HG02884 (cell line): Measurements from ENCODE around the gene TRAPPC5.

Source experiments
- ATAC-seq: cut with Tn5 transposase; IDR thresholded peaks from one replicate; pipeline ENCODE4 v1.9.1; 2021; ENCODE audit warnings: mild to moderate bottlenecking, moderate library complexity; ENCODE audit not compliant: unreplicated experiment

Gene TRAPPC5

DNA sequence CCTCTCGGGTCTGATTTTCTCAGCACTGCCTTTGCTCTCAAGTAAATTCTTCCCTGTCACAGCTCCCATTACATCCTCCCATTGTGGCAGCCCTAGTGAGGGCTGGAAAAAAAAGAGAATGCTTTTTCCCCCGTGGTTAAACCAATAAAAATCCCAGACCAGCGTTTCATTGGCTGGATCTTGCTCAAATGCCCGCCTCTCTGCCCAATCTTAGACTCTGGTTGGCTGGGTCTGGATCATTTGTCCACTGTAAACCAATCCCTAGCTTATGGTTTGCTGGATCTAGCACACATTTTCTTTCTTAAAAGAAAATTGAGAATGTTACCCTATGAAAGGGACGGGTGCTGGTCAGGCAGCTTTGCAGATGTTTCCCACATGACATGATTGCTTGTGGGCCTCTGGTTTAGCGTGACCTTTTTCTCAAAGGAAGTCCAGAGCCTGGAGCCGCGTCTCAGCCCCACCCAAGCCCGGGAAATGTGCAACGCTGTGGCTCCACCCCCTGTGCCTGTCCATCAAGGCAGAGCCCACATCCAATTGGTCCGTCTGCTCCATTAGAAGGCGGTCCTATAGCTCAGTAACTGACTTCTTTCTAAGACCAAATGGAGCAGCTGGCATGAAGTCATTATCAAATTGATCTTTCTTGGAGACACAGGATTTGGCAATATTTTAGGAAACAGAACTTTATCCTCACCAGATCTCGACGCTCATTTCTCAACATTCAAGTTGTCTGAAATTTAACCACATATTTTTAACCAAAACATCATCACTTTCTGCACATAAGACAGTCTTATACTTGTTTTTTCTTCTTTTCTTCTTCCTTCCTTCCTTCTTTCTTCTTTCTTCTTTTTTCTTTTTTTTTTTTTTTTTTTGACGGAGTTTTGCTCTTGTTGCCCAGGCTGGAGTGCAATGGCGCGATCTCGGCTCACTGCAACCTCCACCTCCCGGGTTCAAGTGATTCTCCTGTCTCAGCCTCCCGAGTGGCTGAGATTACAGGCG lies 6.3 kb upstream of the TRAPPC5 start:
- no peak for ATAC-seq

DNA sequence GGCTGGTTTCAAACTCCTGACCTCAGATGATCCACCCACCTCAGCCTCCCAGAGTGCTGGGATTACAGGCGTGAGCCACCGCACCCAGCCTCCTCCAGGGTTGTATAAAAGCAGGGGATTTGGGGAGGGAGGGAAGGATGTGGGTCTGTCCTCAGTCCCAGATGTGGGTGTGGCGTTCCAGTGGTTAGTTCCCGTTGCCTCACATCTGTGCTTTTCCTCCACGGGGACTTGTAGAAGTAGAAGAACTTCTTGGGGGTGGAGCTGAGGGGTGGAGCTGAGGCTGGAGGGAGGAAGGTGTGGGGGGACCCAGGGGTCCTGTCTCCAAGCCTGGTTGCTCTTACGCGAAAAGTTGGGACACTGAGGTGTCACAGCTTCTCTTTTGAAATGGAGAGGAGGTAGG lies 4.3 kb upstream of the TRAPPC5 start:
- no peak for ATAC-seq

DNA sequence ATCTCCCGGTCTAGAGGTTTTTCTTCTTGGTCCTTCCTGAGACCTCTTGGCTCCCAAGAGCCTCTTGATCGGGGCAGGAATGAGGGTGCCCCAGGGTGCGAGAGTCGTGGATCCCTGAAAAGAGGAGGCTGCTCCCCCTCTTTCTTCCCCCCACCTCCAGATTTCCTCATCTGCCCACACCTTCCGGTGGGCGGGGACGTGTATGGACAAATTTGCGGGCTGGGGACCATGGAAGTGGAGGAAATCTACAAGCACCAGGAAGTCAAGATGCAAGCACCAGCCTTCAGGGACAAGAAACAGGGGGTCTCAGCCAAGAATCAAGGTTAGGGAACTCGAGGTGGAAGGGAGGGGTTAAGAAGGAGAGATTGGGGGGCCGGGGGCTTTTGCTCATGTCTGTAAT lies 3.8 kb upstream of the TRAPPC5 start, which contains the start of gene MCEMP1:
Gene MCEMP1 (plus strand): TSS at position 237 of the 400 bp plus-strand sequence. CDS start 31 bp downstream, at position 268.
- ATAC-seq: no peak

DNA sequence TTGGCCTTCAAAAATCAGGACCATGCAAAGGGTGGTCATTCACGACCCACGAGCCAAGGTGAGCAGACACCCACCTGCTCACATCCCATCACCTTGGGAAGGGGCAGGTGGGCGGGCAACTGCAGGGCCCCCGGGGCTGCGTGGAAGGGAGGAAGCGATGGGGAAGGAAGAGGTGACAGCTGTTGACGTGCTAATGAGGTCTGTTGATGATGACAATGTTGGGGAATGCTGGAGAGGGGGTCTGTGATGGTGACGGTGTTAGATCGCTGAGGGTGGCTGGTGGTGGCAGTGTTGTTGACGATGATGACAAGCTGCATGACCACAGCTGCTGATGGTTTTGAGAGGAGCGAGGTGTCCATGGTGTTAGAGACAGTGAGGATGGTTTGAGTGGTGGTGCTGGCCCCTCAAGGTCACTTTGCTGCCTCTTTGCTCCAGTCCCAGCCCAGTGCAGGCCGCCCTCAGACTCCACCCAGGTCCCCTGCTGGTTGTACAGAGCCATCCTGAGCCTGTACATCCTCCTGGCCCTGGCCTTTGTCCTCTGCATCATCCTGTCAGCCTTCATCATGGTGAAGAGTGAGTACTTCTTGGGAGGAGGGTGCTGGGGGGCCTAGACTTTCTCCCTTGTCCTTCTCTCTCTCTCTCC lies 2.8 kb upstream of the TRAPPC5 start:
- no peak for ATAC-seq

DNA sequence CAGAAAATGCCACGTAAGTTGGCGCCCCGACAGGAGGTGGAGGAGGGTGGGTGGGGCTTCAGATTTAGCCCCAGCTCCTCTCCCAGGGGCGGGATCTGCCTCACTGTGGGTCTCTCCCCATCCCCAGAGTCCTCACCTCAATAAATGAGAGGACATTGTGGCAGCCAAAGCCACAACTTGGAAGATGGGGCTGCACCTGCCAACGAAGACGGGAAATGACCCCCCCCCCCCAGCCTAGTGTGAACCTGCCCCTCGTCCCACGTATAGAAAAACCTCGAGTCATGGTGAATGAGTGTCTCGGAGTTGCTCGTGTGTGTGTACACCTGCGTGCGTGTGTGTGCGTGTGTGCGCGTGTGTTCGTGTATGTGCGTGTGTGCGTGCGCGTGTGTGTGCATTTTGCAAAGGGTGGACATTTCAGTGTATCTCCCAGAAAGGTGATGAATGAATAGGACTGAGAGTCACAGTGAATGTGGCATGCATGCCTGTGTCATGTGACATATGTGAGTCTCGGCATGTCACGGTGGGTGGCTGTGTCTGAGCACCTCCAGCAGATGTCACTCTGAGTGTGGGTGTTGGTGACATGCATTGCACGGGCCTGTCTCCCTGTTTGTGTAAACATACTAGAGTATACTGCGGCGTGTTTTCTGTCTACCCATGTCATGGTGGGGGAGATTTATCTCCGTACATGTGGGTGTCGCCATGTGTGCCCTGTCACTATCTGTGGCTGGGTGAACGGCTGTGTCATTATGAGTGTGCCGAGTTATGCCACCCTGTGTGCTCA lies 1.5 kb upstream of the TRAPPC5 start:
- ATAC-seq: no peak

DNA sequence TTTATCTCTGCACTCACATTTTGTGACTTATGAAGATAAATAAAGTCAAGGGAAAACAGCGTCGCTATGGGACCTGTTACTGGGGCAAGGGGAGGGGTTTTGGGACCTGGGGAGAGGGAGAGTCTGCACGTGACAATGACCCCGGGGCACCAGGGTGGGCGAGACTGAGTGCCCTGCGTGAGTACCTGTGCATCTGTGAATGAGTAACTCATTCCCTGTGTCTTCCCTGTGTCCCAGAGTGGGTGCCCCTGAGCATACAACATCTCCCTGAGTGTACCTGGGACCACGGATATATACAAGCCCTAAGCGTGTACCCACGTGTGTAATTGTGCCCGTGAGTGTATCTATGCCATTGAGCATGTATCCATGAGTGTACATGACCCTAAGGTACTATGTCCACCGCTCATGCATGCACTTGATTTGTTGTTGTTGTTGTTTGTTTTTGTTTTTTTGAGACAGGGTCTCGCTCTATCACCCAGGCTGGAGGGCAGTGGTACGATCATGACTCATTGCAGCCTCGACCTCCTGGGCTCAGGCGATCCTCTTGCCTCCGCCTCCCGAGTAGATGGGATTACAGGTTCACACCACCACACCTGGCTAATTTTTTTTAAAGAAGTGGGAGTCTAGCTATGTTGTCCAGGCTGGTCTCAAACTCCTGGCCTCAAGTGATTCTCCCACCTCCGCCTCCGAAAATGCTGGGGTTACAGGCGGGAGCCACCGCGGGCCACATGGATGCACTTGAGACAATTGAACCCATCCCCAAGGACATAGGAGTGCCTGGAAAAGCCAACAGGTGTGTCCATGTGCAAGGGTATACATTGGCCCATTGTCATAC lies 645 bp upstream of the TRAPPC5 start:
- no peak for ATAC-seq

DNA sequence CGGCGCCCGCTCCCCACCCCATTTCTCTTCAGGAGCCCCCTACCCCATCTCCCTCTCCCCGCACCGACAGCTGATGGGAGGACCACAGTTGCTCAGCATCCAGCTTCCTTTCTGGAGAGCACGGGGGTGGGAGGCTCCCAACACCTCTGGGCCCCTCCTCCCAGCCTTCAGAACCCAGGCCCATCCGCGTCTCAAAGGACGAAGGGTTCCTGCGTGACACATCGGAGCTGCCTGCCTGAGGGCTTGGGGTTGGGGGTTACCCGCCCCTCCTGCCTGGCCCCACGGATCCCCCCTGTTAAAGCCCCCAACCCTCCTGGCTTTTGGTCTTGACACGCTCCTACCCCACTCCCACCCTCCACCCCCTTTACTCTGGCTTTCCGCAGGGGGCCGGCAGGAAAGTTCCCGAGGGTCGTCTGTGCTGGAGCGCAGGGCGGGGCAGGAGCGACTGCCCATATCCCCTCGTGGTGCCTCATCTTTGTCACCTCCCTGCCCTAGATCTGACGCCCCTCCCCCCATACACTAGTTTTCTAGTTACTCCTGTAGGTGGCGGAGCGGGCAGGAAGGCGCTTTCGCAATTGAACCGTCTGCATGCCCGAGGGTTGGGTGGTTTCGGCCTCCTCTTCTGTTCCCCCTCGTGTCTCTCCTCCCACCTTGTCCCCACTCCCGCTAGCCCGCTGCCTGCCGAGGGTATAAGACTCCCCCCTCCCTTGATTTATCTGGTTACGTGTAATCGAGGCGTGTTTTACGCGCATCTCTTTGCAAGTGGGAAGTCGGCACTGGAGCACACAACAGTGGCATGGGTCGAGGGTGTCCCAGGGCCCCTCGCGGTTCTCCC lies 924 bp downstream of the TRAPPC5 start:
- ATAC-seq: no peak

DNA sequence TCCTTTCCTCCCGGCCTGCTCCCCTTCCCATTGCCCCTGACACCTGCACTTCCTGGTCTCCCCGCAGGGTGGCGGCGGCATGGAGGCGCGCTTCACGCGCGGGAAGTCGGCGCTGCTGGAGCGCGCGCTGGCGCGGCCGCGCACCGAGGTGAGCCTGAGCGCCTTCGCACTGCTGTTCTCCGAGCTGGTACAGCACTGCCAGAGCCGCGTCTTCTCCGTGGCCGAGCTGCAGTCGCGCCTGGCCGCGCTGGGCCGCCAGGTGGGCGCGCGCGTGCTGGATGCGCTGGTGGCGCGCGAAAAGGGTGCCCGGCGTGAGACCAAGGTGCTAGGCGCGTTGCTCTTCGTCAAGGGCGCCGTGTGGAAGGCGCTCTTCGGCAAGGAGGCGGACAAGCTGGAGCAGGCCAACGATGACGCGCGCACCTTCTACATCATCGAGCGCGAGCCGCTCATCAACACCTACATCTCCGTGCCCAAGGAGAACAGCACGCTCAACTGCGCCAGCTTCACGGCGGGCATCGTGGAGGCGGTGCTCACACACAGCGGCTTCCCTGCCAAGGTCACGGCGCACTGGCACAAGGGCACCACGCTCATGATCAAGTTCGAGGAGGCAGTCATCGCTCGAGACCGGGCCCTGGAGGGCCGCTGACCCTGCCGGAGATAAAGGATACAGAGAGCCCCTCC lies 1.7 kb downstream of the TRAPPC5 start:
- no peak for ATAC-seq

DNA sequence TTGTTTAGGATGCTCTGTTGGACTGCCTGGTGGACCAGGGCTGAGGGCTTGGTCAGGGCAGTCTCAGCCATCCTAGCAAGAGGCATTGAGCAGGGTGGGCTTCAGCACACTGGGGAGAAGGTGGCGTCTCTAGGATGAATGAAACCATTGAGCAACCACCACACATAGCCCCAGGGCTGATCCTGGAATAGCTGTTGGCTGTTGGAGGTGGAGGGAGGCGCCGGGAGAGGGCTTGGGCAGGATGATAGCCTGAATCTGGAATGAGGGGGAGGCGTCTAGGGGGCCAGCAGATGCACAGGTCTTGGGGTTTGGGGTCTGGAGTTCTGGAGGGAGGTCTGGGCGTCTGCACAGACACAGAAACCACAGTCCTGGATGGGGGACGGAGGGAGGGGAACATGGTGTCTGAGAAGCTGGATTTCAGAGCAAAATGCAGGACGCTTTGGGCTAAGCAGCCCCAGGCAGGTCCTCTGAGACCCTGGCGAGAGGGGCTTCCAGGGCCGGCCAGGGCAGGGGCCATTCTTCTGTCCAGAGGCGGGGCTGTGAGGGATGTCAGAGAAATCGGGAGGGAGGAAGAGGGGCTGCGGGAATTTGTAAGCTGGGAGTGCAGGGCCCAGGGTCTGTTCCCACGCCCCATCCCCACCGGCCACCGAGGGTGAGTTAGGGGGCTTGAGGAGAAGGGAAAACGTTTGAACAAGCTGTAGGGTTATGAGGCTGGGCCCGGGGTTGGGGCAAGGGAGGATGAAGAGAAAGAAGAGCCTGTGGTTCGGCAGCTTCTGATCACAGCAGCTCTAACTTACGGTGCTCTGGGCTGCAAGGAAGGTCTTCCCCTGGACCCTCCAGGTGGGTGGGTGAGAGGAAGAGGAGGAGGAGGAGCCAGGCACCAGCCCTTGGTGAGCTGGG lies 5.2 kb downstream of the TRAPPC5 start:
- no peak for ATAC-seq

DNA sequence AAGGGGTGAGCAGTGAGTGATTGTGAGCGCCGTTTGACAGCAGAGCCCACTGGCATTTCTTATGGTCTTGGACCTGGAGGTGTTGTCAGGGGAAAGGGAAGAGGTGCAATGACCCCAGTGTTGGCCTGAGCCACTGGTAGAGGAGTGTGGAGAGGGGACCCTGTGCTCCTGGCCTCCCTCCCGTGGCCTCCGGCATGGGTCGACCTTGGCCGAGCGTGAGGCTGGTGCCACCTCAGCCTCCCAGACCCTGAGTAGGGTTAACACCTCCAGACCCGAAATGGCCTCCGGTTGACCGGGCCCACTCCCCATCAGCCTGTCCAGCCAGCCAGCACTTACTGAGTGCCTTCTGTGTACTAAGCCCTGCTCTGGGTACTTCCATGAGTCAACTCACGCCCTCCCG lies 6.5 kb downstream of the TRAPPC5 start:
- ATAC-seq: no peak

DNA sequence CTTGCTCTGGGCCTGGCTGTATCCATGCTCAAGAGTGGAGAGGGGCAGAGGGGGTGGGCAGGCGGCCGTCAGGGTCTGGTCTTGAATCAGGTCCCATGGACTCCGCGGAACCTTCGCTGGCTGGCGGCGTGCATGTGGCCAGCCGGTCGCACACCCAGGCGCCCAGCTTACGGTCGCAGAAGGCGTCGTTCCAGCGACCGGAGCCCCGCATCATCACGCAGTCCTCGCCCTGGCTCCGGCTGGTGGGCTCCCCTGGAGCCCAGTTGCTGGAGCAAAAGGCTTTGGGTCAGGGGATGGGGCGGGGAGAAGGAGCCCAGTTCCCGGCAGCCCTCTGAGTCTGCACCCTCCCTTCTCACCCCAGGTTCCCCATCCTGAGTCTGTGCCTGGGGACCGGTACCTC lies 8.5 kb downstream of the TRAPPC5 start:
- ATAC-seq: no peak

DNA sequence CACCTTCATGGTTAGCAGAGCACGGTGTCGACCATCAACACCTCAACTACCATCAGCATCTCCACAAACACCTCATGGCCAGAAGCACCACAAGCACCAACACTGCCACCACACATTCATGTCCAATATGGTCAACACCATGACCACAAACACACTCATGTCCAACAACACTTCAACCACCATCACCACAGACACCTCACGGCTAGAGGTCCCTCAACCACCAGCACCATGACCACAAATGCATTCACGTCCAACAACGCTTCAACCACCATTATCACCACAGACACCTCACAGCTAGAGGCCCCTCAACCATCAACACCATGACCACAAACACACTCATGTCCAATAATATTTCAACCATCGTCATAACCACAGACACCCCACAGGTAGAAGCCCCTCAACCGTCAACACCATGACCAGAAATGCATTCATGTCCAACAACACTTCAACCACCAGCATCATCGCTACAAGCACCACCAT lies 10.2 kb downstream of the TRAPPC5 start:
- no peak for ATAC-seq

DNA sequence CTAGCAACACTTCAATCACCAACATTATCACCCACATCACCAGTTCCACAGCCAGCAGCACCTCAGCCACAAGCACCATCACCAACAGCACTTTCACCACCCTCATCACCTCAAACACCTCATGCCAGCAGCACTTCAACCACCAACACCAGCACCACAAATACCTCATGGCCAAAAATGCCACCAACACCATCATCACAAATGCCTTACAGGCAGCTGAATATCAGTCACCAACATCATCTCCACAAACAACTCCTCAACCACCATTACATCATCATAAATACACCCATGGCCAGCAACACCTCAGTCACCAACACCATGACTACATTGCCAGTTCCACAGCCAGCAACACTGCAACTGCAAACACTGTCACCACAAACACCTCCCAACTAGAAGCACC lies 10.9 kb downstream of the TRAPPC5 start:
- ATAC-seq: no peak

DNA sequence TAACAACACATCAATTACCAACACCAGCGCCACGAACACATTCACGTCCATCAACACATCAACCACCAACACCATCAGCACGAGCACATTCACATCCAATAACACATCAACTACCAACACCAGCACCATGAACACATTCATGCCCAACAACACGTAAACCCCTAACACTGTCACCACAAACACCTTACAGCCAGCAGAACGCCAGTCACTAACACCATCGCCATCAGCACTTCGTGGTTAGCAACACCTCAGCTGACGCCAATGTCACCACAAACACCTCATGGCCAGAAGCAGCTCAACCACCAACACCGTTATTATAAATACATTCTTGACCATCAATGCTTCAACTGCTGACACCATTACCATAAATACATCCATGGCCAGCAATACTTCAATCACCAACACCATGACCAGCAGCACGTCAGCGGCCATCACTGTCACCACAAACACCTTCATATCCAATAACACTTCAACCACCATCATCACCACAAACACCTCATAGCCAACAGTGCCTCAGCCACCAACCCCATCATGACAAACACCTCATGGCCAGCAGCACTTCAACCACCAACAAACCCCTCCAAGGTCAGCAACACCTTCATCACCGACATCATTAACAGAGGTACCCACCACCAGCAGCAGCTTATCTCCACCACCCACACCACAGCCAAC lies 11.9 kb downstream of the TRAPPC5 start:
- ATAC-seq: no peak

DNA sequence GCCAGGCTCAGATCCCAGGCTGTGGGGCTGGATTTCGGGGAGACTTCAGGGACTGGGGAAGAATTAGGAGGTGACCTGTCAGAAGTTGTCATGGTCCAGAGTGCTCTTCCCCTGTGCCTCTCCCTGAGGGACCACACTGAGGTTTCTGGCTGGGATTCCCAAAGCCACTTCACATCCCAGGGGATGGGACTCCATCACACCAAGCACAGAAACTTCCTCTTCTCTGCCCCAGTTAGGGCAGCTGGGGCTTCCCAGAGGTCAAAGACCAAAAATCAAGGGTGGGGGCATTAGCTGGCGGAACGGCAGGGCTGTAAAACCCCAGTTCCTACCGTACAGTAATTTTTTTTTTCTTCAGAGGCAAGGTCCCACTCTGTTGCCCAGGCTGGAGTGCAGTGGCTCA lies 13.9 kb downstream of the TRAPPC5 start:
- no peak for ATAC-seq

DNA sequence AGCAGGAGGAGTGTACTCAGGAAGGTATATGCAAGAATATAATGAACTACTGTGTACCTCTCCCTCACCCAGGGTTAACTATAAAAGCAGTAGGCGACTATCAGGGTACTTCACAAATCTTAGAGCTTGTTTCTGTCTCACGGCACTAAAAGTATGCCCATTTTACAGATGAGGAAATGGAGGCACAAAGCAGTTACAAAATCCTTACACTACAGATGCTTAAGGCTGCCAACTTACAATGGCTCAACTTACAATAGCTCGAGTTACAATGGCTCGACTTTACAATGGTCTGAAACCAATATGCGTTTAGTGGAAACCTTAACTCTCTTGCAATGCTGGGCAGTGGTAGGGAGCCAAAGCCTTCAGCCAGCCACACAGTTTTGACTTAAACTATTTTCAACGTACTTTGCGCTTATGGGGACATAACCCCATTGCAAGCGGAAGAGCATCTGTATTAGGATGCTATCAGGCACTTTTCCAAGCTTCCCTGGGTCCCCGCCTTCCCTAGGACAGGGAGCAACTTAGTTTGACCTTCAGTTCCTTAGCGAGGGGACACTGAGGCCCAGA lies 17.2 kb downstream of the TRAPPC5 start:
- no peak for ATAC-seq

DNA sequence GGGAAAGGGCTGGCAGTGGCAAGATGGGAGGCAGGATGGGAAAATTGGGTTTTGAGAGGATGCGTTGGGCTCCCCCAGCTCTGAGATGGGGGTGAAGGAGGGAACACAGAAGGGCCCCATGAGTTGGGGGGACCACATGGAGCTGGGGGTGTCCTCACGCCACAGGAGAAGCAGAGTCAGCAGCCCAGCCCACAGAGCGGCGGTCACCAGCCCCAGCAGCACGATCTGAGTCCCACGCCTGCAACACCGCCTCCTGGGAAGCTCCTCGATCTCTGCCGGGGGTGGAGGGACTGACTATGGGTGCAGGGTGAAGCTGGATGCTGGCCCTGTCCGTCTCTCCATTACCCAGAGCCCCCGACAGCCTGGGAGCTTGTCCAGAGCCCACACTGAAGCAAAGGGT lies 17.9 kb downstream of the TRAPPC5 start:
- no peak for ATAC-seq
